Heart left ventricle (tissue), 13 donors: ENCODE data around the gene HEBP2.

Experiments used
- CTCF ChIP-seq, 12 donors: fragments of 200-600 bp; sonication (generic) in 4 of 12; IDR thresholded peaks; one replicate each; pipeline versions ENCODE4 v1.5.0 to v1.8.0; 2018 to 2022; ENCODE audit warnings: antibody characterized with exemption in 12 of 12, mild to moderate bottlenecking in 5 of 12
- POLR2A ChIP-seq, 2 donors: fragments of 450-650 bp; IDR thresholded peaks; one replicate each; pipeline ENCODE4 v1.6.1; 2017; ENCODE audit warnings: antibody characterized with exemption in 2 of 2, mild to moderate bottlenecking in 2 of 2, moderate library complexity in 2 of 2
- donor health status: ischemic (EF 13 %, LVEDD 7.1; RV severe dilation, severe dysfunction).
- donor health status: DM: no; HTN: yes; CAD: no.
- donor health status: DM: no; HTN: no; CAD: no.
- donor health status: ischemic (EF 25% LVEDD 6.9; RV normal size, moderate dysfunction).
- donor health status: ischemic (EF 25% LVEDD 5.7; RV mildly dilated, moderate dysfunction).
- donor health status: ischemic (EF 35%, LVEDD 5.7; RV mildly dilated, moderate dysfunction).
- donor health status: nonischemic (EF 11% LVEDD 7.7; RV severe dilation, severe dysfunction).
- donor health status: DM: yes; HTN: yes; CAD: no.
- donor health status: PGD.
- donor health status: ischemic (EF 29% LVEDD 5.4; RV normal size, mild dysfunction).
- donor health status: nonischemic (EF 23%, LVEDD 6.1; RV moderate dilation, normal function).

GRCh38 chr6:138456401-138456790 is 52.4 kb downstream of the HEBP2 start:
- TF ChIP-seq POLR2A (IDR thresholded peaks at IDR 0.05) (no peak), CTCF (IDR thresholded peaks at IDR 0.05) (no peak)
